Body of pancreas (tissue), 4 donors: ENCODE data around the gene OPN1LW.

Experiments
- POLR2A ChIP-seq, 3 donors: fragments of 450-650 bp; IDR thresholded peaks; one replicate each; pipeline ENCODE4 v1.6.1; 2016; ENCODE audit warnings: antibody characterized with exemption in 3 of 3, mild to moderate bottlenecking in 2 of 3
- TF ChIP-seq, protein P1 (sequence below), 7 experiments: fragments of 450-650 bp in 4 of 7; fragments of 200-600 bp in 3 of 7; sonication (generic) in 3 of 7; IDR thresholded peaks; one replicate each; pipeline ENCODE4 v1.5.1; 2016 to 2019; ENCODE audit warnings: antibody characterized with exemption in 7 of 7

DNA sequence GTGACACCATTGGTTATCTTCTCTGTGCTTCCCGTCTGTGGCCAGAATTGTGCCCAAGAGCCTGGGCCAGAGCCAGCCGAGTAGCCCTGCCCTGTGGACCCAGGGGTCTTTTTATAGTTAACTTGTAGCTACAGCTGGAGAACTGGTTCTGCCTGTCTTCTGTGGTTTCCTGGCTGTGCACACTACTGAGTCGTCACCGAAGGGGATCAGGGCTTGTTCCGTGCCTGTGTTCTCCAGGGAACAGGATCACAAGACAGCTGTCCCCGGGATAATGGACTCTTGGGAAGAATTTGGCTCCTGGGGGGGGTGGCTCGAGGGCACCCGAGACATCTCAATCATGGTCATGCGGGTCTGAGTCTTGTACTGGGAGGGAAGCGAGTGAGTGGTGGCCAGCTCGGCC, 22.1 kb upstream of the OPN1LW start:
- TF ChIP-seq, protein P1, sequence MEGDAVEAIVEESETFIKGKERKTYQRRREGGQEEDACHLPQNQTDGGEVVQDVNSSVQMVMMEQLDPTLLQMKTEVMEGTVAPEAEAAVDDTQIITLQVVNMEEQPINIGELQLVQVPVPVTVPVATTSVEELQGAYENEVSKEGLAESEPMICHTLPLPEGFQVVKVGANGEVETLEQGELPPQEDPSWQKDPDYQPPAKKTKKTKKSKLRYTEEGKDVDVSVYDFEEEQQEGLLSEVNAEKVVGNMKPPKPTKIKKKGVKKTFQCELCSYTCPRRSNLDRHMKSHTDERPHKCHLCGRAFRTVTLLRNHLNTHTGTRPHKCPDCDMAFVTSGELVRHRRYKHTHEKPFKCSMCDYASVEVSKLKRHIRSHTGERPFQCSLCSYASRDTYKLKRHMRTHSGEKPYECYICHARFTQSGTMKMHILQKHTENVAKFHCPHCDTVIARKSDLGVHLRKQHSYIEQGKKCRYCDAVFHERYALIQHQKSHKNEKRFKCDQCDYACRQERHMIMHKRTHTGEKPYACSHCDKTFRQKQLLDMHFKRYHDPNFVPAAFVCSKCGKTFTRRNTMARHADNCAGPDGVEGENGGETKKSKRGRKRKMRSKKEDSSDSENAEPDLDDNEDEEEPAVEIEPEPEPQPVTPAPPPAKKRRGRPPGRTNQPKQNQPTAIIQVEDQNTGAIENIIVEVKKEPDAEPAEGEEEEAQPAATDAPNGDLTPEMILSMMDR (IDR thresholded peaks at IDR 0.05), result no peak
- TF ChIP-seq POLR2A (IDR thresholded peaks at IDR 0.05), result peak in 1 of 3 donors; percentile 14
